Activated T-helper 1 cell treated with anti-CD3 and anti-CD28 coated beads, Interleukin-12 subunit alpha, Interleukin-12 subunit beta, Interleukin-2, Interleukin-4 antibody, amounts not matched to agents 30 ng/mL and 10 ng/mL and 1 ng/mL, durations not matched to agents 14 hours and 24 hours and 36 hours (primary cell): Measurements from ENCODE around the gene SEC24D. TPM values are rescaled to one million over a fixed set of nuclear protein-coding genes. Genes with fewer than 3 reads are reported as not detected.

Source experiments
- DNase-seq: peaks from one replicate; pipeline ENCODE4 v3.0.0; 2021; ENCODE audit warnings: low spot score
- H3K27ac Mint-ChIP-seq: one replicate; pipeline ENCODE4 v1.8.0; 2021; ENCODE audit warnings: mild to moderate bottlenecking, mixed read lengths
- H3K27me3 Mint-ChIP-seq: one replicate; pipeline ENCODE4 v1.8.0; 2022; ENCODE audit warnings: mild to moderate bottlenecking, moderate library complexity, mixed read lengths; ENCODE audit not compliant: insufficient read depth
- H3K36me3 Mint-ChIP-seq: one replicate; pipeline ENCODE4 v1.8.0; 2021; ENCODE audit warnings: low read depth, mixed read lengths
- H3K4me1 Mint-ChIP-seq: one replicate; pipeline ENCODE4 v1.8.0; 2021; ENCODE audit warnings: low read depth, mixed read lengths
- H3K4me3 Mint-ChIP-seq: one replicate; pipeline ENCODE4 v1.8.0; 2021; ENCODE audit warnings: mild to moderate bottlenecking, moderate library complexity, mixed read lengths
- H3K9me3 Mint-ChIP-seq: one replicate; pipeline ENCODE4 v1.8.0; 2021; ENCODE audit warnings: mixed read lengths
- intact Hi-C: fragments of 100-400 bp; cut with micrococcal nuclease; formaldehyde crosslinking; loops from one replicate; pipeline ENCODE4 v1.15.1; 2024
- total RNA-seq: library from RNA; stranded (reverse); gene quantifications from 2 replicates; pipeline ENCODE4 v1.2.3, GENCODE V29; 2022

SEC24D gene
- total RNA-seq, 1 donor from 2014 or later = 50.0 TPM

- intact Hi-C loops = no loop called here
- no peak for DNase-seq
- H3K36me3 Mint-ChIP-seq = peaks cover 41% of the 10 kb centered on the region
- H3K9me3 Mint-ChIP-seq = no peaks in the 10 kb centered on the region
- H3K27ac Mint-ChIP-seq = no peak overlapping the region
- H3K27me3 Mint-ChIP-seq = no peaks in the 10 kb centered on the region
- peaks cover 15% of the 10 kb centered on the region for H3K4me1 Mint-ChIP-seq
- H3K4me3 Mint-ChIP-seq = no peak overlapping the region
These were observed 75.8 kb downstream of the SEC24D start for GRCh38 chr4:118760092-118760491.

GRCh38 chr4:118759481-118759880 lies 76.4 kb downstream of the SEC24D start:
- peaks cover 41% of the 10 kb centered on the region for H3K36me3 Mint-ChIP-seq
- peaks cover 15% of the 10 kb centered on the region for H3K4me1 Mint-ChIP-seq
- no peak for DNase-seq
- no peak overlapping the region for H3K4me3 Mint-ChIP-seq
- H3K9me3 Mint-ChIP-seq = no peaks in the 10 kb centered on the region
- intact Hi-C loops = no loop called here
- H3K27ac Mint-ChIP-seq = no peak overlapping the region
- H3K27me3 Mint-ChIP-seq = no peaks in the 10 kb centered on the region

- intact Hi-C loops = no loop called here
- Mint-ChIP-seq H3K27me3 (no peaks in the 10 kb centered on the region), H3K27ac (no peak overlapping the region), H3K9me3 (no peaks in the 10 kb centered on the region), H3K4me1 (peaks cover 15% of the 10 kb centered on the region), H3K4me3 (no peak overlapping the region), H3K36me3 (peaks cover 35% of the 10 kb centered on the region)
- DNase-seq = no peak
These were observed 77.6 kb downstream of the SEC24D start for GRCh38 chr4:118758293-118758692.

- DNase-seq = no peak
- peaks cover 34% of the 10 kb centered on the region for H3K36me3 Mint-ChIP-seq
- H3K9me3 Mint-ChIP-seq = no peaks in the 10 kb centered on the region
- H3K4me1 Mint-ChIP-seq = peaks cover 15% of the 10 kb centered on the region
- no peak overlapping the region for H3K27ac Mint-ChIP-seq
- intact Hi-C loops = no loop called here
- H3K27me3 Mint-ChIP-seq = no peaks in the 10 kb centered on the region
- no peak overlapping the region for H3K4me3 Mint-ChIP-seq
These were observed 78.1 kb downstream of the SEC24D start for GRCh38 chr4:118757761-118758251.

GRCh38 chr4:118756958-118757357 lies 79.0 kb downstream of the SEC24D start:
- Mint-ChIP-seq H3K36me3 (peaks cover 32% of the 10 kb centered on the region), H3K4me1 (peaks cover 15% of the 10 kb centered on the region), H3K27ac (no peak overlapping the region), H3K9me3 (no peaks in the 10 kb centered on the region), H3K4me3 (no peak overlapping the region), H3K27me3 (no peaks in the 10 kb centered on the region)
- no peak for DNase-seq
- intact Hi-C loops = no loop called here

- intact Hi-C loops = no loop called here
- H3K4me1 Mint-ChIP-seq = peaks cover 15% of the 10 kb centered on the region
- H3K36me3 Mint-ChIP-seq = peaks cover 34% of the 10 kb centered on the region
- no peak overlapping the region for H3K4me3 Mint-ChIP-seq
- no peak for DNase-seq
- no peaks in the 10 kb centered on the region for H3K27me3 Mint-ChIP-seq
- H3K27ac Mint-ChIP-seq = no peak overlapping the region
- no peaks in the 10 kb centered on the region for H3K9me3 Mint-ChIP-seq
These were observed 79.5 kb downstream of the SEC24D start for GRCh38 chr4:118756429-118756828.

- H3K27ac Mint-ChIP-seq = no peak overlapping the region
- H3K9me3 Mint-ChIP-seq = no peaks in the 10 kb centered on the region
- H3K27me3 Mint-ChIP-seq = no peaks in the 10 kb centered on the region
- H3K36me3 Mint-ChIP-seq = peaks cover 35% of the 10 kb centered on the region
- intact Hi-C loops = no loop called here
- DNase-seq = no peak
- no peak overlapping the region for H3K4me3 Mint-ChIP-seq
- peaks cover 15% of the 10 kb centered on the region for H3K4me1 Mint-ChIP-seq
These were observed 80.3 kb downstream of the SEC24D start for GRCh38 chr4:118755438-118756226.

GRCh38 chr4:118754890-118755289 lies 81.0 kb downstream of the SEC24D start:
- intact Hi-C loops = no loop called here
- peaks cover 37% of the 10 kb centered on the region for H3K36me3 Mint-ChIP-seq
- H3K9me3 Mint-ChIP-seq = no peaks in the 10 kb centered on the region
- peaks cover 10% of the 10 kb centered on the region for H3K4me1 Mint-ChIP-seq
- H3K27ac Mint-ChIP-seq = no peak overlapping the region
- H3K4me3 Mint-ChIP-seq = no peak overlapping the region
- no peak for DNase-seq
- H3K27me3 Mint-ChIP-seq = no peaks in the 10 kb centered on the region

GRCh38 chr4:118753685-118754084 lies 82.2 kb downstream of the SEC24D start:
- intact Hi-C loops = no loop called here
- H3K36me3 Mint-ChIP-seq = peaks cover 30% of the 10 kb centered on the region
- H3K27me3 Mint-ChIP-seq = no peaks in the 10 kb centered on the region

GRCh38 chr4:118753096-118753495 lies 82.8 kb downstream of the SEC24D start:
- Mint-ChIP-seq H3K9me3 (no peaks in the 10 kb centered on the region), H3K4me3 (no peak overlapping the region), H3K27ac (no peak overlapping the region), H3K36me3 (peaks cover 31% of the 10 kb centered on the region), H3K27me3 (no peaks in the 10 kb centered on the region), H3K4me1 (no peaks in the 10 kb centered on the region)
- no peak for DNase-seq
- intact Hi-C loops = no loop called here

More at GRCh38 chr4:118753685-118754084, 82.2 kb downstream of the SEC24D start:
- no peaks in the 10 kb centered on the region for H3K9me3 Mint-ChIP-seq
- no peaks in the 10 kb centered on the region for H3K4me1 Mint-ChIP-seq
- no peak for DNase-seq
- H3K27ac Mint-ChIP-seq = no peak overlapping the region
- no peak overlapping the region for H3K4me3 Mint-ChIP-seq

GRCh38 chr4:118752551-118752950 lies 83.4 kb downstream of the SEC24D start:
- intact Hi-C loops = no loop called here
- DNase-seq = no peak

GRCh38 chr4:118751629-118752323 lies 84.2 kb downstream of the SEC24D start:
- H3K4me3 Mint-ChIP-seq = no peak overlapping the region
- peaks cover 28% of the 10 kb centered on the region for H3K36me3 Mint-ChIP-seq
- no peaks in the 10 kb centered on the region for H3K9me3 Mint-ChIP-seq
- H3K4me1 Mint-ChIP-seq = no peaks in the 10 kb centered on the region
- H3K27me3 Mint-ChIP-seq = no peaks in the 10 kb centered on the region
- H3K27ac Mint-ChIP-seq = no peak overlapping the region
- intact Hi-C loops = no loop called here
- no peak for DNase-seq

More at GRCh38 chr4:118752551-118752950, 83.4 kb downstream of the SEC24D start:
- Mint-ChIP-seq H3K4me1 (no peaks in the 10 kb centered on the region), H3K27me3 (no peaks in the 10 kb centered on the region), H3K9me3 (no peaks in the 10 kb centered on the region), H3K4me3 (no peak overlapping the region), H3K27ac (no peak overlapping the region), H3K36me3 (peaks cover 32% of the 10 kb centered on the region)

GRCh38 chr4:118749347-118749988 lies 86.5 kb downstream of the SEC24D start:
- no peak for DNase-seq
- no peak overlapping the region for H3K27ac Mint-ChIP-seq
- H3K36me3 Mint-ChIP-seq = peaks cover 25% of the 10 kb centered on the region
- H3K4me1 Mint-ChIP-seq = no peaks in the 10 kb centered on the region
- no peak overlapping the region for H3K4me3 Mint-ChIP-seq
- no peaks in the 10 kb centered on the region for H3K9me3 Mint-ChIP-seq
- intact Hi-C loops = no loop called here
- no peaks in the 10 kb centered on the region for H3K27me3 Mint-ChIP-seq
